A549 (cell line): ENCODE measurements around the gene PTPA.

Source experiments
- CEBPB ChIP-seq, 2 experiments: fragments of >200 bp in 1 of 2; sonication (Bioruptor Twin) in 1 of 2; formaldehyde crosslinking in 1 of 2; IDR thresholded peaks; 2 replicates each; pipeline ENCODE4 v1.6.1; 2012 to 2016
- EP300 ChIP-seq, 2 experiments: fragments of >200 bp; sonication (Bioruptor Twin); formaldehyde crosslinking; IDR thresholded peaks; 2 replicates in 1 of 2; 3 replicates in 1 of 2; pipeline ENCODE4 v1.6.1; 2016 to 2017
- MAFK ChIP-seq: fragments of 450-650 bp; IDR thresholded peaks from 2 replicates; pipeline ENCODE4 v1.6.1; 2014; ENCODE audit not compliant: partially characterized antibody
- POLR2A ChIP-seq: IDR thresholded peaks from 2 replicates; pipeline ENCODE4 v1.6.1; 2012; ENCODE audit warnings: mild to moderate bottlenecking, low read length
- RNF2 ChIP-seq: fragments of 200-600 bp; sonication (generic); IDR thresholded peaks from 2 replicates; pipeline ENCODE4 v1.6.1; 2016; ENCODE audit warnings: low read depth, mild to moderate bottlenecking, antibody characterized with exemption, moderate library complexity, borderline replicate concordance
- SREBF2 ChIP-seq: fragments of 450-650 bp; IDR thresholded peaks from 2 replicates; pipeline ENCODE4 v1.6.1; 2014; ENCODE audit warnings: mild to moderate bottlenecking, moderate library complexity
- ZFP36 ChIP-seq: fragments of 450-650 bp; IDR thresholded peaks from 2 replicates; pipeline ENCODE4 v1.6.1; 2014; ENCODE audit warnings: borderline replicate concordance; ENCODE audit not compliant: partially characterized antibody
- ZNF302 ChIP-seq: fragments of 250-450 bp; sonication (Bioruptor Pico); IDR thresholded peaks from 2 replicates; pipeline ENCODE4 v1.9.0; 2021; ENCODE audit warnings: inconsistent platforms, mild to moderate bottlenecking, moderate library complexity
- ZSCAN20 ChIP-seq: fragments of 250-450 bp; sonication (Bioruptor Pico); IDR thresholded peaks from 2 replicates; pipeline ENCODE4 v1.8.0; 2022; ENCODE audit warnings: mild to moderate bottlenecking, moderate library complexity
- TF ChIP-seq, protein P1 (sequence below): fragments of >200 bp; sonication (Bioruptor Twin); formaldehyde crosslinking; IDR thresholded peaks from 3 replicates; pipeline ENCODE4 v1.5.1; 2016
- TF ChIP-seq, protein P2 (sequence below): IDR thresholded peaks from 2 replicates; pipeline ENCODE4 v1.6.1; 2012; ENCODE audit warnings: low read depth, borderline replicate concordance
- TF ChIP-seq, protein P3 (sequence below): fragments of 150-350 bp; IDR thresholded peaks from 2 replicates; pipeline ENCODE4 v1.6.1; 2014; ENCODE audit warnings: low read depth, mild to moderate bottlenecking, low read length

DNA sequence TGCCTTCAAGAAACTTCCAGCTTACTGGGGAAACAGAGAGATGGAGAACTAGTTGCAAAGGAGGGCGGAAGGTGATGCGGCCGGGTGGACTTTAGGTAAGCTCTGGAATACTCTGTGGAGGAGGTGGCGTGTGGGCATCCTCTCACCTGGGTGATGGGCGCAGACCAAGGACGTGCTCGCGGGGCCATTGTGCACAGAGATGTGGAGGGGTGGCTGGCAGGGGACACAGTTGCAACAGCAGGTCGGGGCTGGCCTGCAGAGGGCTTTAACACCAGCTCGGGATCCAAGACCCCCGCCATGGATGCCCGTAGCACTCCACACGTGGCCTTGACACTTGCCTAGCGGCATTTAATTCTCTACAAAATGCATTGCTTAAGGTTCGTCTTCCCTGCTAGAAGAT lies 40.3 kb downstream of the PTPA start:
- TF ChIP-seq POLR2A (no peak), CEBPB (IDR thresholded peaks at IDR 0.05) (no peak), ZNF302 (CRISPR knock-in tag) (no peak), ZSCAN20 (CRISPR knock-in tag) (no peak), RNF2 (no peak), ZFP36 (no peak), SREBF2 (no peak), MAFK (no peak), EP300 (IDR thresholded peaks at IDR 0.05) (no peak)
- TF ChIP-seq, protein P1, sequence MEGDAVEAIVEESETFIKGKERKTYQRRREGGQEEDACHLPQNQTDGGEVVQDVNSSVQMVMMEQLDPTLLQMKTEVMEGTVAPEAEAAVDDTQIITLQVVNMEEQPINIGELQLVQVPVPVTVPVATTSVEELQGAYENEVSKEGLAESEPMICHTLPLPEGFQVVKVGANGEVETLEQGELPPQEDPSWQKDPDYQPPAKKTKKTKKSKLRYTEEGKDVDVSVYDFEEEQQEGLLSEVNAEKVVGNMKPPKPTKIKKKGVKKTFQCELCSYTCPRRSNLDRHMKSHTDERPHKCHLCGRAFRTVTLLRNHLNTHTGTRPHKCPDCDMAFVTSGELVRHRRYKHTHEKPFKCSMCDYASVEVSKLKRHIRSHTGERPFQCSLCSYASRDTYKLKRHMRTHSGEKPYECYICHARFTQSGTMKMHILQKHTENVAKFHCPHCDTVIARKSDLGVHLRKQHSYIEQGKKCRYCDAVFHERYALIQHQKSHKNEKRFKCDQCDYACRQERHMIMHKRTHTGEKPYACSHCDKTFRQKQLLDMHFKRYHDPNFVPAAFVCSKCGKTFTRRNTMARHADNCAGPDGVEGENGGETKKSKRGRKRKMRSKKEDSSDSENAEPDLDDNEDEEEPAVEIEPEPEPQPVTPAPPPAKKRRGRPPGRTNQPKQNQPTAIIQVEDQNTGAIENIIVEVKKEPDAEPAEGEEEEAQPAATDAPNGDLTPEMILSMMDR: no peak
- TF ChIP-seq, protein P2, sequence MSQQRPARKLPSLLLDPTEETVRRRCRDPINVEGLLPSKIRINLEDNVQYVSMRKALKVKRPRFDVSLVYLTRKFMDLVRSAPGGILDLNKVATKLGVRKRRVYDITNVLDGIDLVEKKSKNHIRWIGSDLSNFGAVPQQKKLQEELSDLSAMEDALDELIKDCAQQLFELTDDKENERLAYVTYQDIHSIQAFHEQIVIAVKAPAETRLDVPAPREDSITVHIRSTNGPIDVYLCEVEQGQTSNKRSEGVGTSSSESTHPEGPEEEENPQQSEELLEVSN: no peak
- TF ChIP-seq, protein P3, sequence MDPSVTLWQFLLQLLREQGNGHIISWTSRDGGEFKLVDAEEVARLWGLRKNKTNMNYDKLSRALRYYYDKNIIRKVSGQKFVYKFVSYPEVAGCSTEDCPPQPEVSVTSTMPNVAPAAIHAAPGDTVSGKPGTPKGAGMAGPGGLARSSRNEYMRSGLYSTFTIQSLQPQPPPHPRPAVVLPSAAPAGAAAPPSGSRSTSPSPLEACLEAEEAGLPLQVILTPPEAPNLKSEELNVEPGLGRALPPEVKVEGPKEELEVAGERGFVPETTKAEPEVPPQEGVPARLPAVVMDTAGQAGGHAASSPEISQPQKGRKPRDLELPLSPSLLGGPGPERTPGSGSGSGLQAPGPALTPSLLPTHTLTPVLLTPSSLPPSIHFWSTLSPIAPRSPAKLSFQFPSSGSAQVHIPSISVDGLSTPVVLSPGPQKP: no peak
